WTC11 (cell line): ENCODE measurements around the gene CALN1. TPM values are rescaled to one million over a fixed set of nuclear protein-coding genes. Genes with fewer than 3 reads are reported as not detected.

Experiments used
- ATAC-seq: fragments of 200-7000 bp; cut with Tn5 transposase; 2 replicates; pipeline ENCODE4 v1.10.0; 2021; ENCODE audit warnings: mild to moderate bottlenecking, moderate library complexity
- CTCF ChIA-PET: fragments of 300-600 bp; sonication (Branson Sonifier 250); formaldehyde crosslinking; loops from one replicate; lab custom pipeline; 2021; ENCODE audit warnings: antibody characterized with exemption; lab: Charles Lee
- POLR2A ChIA-PET: fragments of 350-600 bp; sonication (Branson Sonifier 250); formaldehyde crosslinking; loops from one replicate; lab custom pipeline; 2021; ENCODE audit warnings: antibody characterized with exemption; lab: Charles Lee
- DNase-seq: peaks from one replicate; pipeline ENCODE4 v3.0.0; 2021; ENCODE audit warnings: low spot score
- H3K27ac Mint-ChIP-seq: 2 replicates; pipeline ENCODE4 v1.8.0; 2021; ENCODE audit warnings: mixed read lengths
- H3K27me3 Mint-ChIP-seq: 2 replicates; pipeline ENCODE4 v1.8.0; 2021; ENCODE audit warnings: low read depth, mild to moderate bottlenecking, moderate library complexity, mixed read lengths
- H3K36me3 Mint-ChIP-seq: 2 replicates; pipeline ENCODE4 v1.8.0; 2021; ENCODE audit warnings: mixed read lengths
- H3K4me1 Mint-ChIP-seq: 2 replicates; pipeline ENCODE4 v1.8.0; 2022; ENCODE audit warnings: mixed read lengths
- H3K4me3 Mint-ChIP-seq: 2 replicates; pipeline ENCODE4 v1.8.0; 2021; ENCODE audit warnings: mild to moderate bottlenecking, moderate library complexity, mixed read lengths
- H3K9me3 Mint-ChIP-seq: 2 replicates; pipeline ENCODE4 v1.8.0; 2021; ENCODE audit warnings: mixed read lengths
- ATF3 ChIP-seq: sonication (generic); formaldehyde crosslinking; conservative IDR thresholded peaks from 2 replicates; pipeline ENCODE4 v1.8.1; 2022; ENCODE audit warnings: mild to moderate bottlenecking, missing genetic modification reagents
- CREB1 ChIP-seq: sonication (generic); formaldehyde crosslinking; IDR thresholded peaks from 2 replicates; pipeline ENCODE4 v1.8.0; 2023; ENCODE audit warnings: mild to moderate bottlenecking, missing genetic modification reagents
- EMX1 ChIP-seq: fragments of 250-450 bp; sonication (Bioruptor Pico); IDR thresholded peaks from 2 replicates; pipeline ENCODE4 v1.8.0; 2021; ENCODE audit warnings: mild to moderate bottlenecking
- FOXP4 ChIP-seq: sonication (generic); formaldehyde crosslinking; IDR thresholded peaks from 2 replicates; pipeline ENCODE4 v1.8.0; 2022; ENCODE audit warnings: mild to moderate bottlenecking, missing genetic modification reagents
- HMGA2 ChIP-seq: fragments of 250-450 bp; sonication (Bioruptor Pico); IDR thresholded peaks from 2 replicates; pipeline ENCODE4 v1.4.0; 2021; ENCODE audit warnings: mild to moderate bottlenecking, moderate library complexity
- IRF1 ChIP-seq: sonication (generic); formaldehyde crosslinking; IDR thresholded peaks from 2 replicates; pipeline ENCODE4 v1.8.0; 2023; ENCODE audit warnings: missing genetic modification reagents
- NR1H2 ChIP-seq: sonication (generic); formaldehyde crosslinking; IDR thresholded peaks from 2 replicates; pipeline ENCODE4 v1.9.0; 2021; ENCODE audit warnings: mild to moderate bottlenecking, moderate library complexity, missing genetic modification reagents
- NR2C2 ChIP-seq: sonication (generic); formaldehyde crosslinking; IDR thresholded peaks from 2 replicates; pipeline ENCODE4 v1.8.0; 2022; ENCODE audit warnings: mild to moderate bottlenecking, missing genetic modification reagents
- PRDM15 ChIP-seq: sonication (generic); formaldehyde crosslinking; IDR thresholded peaks from 2 replicates; pipeline ENCODE4 v1.8.0; 2022; ENCODE audit warnings: missing genetic modification reagents
- TEAD4 ChIP-seq: sonication (generic); formaldehyde crosslinking; IDR thresholded peaks from 2 replicates; pipeline ENCODE4 v1.8.0; 2022; ENCODE audit warnings: mild to moderate bottlenecking, missing genetic modification reagents
- ZBTB21 ChIP-seq: sonication (generic); formaldehyde crosslinking; IDR thresholded peaks from 2 replicates; pipeline ENCODE4 v1.8.1; 2023; ENCODE audit warnings: mild to moderate bottlenecking, missing genetic modification reagents, borderline replicate concordance
- ZNF232 ChIP-seq: sonication (generic); formaldehyde crosslinking; IDR thresholded peaks from 2 replicates; pipeline ENCODE4 v1.8.0; 2022; ENCODE audit warnings: mild to moderate bottlenecking, missing genetic modification reagents
- ZNF423 ChIP-seq: fragments of 250-450 bp; sonication (Bioruptor Pico); IDR thresholded peaks from 2 replicates; pipeline ENCODE4 v2.1.2; 2022; ENCODE audit warnings: mild to moderate bottlenecking, moderate library complexity
- total RNA-seq: library from RNA; stranded (reverse); gene quantifications from 3 replicates; pipeline ENCODE4 v1.2.3, GENCODE V29; 2021
- TF ChIP-seq, protein P1 (sequence below): sonication (generic); formaldehyde crosslinking; IDR thresholded peaks from 2 replicates; pipeline ENCODE4 v1.8.1; 2022; ENCODE audit warnings: missing genetic modification reagents, borderline replicate concordance
- TF ChIP-seq, protein P2 (sequence below): fragments of 250-450 bp; sonication (Bioruptor Pico); IDR thresholded peaks from 2 replicates; pipeline ENCODE4 v1.8.0; 2021; ENCODE audit warnings: mild to moderate bottlenecking
- TF ChIP-seq, protein P3 (sequence below): fragments of 250-450 bp; sonication (Bioruptor Pico); IDR thresholded peaks from 2 replicates; pipeline ENCODE4 v2.1.2; 2022; ENCODE audit warnings: mild to moderate bottlenecking, moderate library complexity
- TF ChIP-seq, protein P4 (sequence below): sonication (generic); formaldehyde crosslinking; IDR thresholded peaks from 2 replicates; pipeline ENCODE4 v1.8.0; 2023; ENCODE audit warnings: missing genetic modification reagents, mild to moderate bottlenecking, borderline replicate concordance

The CALN1 gene
- total RNA-seq, 1 experiment from 2014 or later, result 10.5 TPM

GRCh38 chr7:71846160-71846559 lies 566.0 kb downstream of the CALN1 start (continued):
- TF ChIP-seq, protein P1, sequence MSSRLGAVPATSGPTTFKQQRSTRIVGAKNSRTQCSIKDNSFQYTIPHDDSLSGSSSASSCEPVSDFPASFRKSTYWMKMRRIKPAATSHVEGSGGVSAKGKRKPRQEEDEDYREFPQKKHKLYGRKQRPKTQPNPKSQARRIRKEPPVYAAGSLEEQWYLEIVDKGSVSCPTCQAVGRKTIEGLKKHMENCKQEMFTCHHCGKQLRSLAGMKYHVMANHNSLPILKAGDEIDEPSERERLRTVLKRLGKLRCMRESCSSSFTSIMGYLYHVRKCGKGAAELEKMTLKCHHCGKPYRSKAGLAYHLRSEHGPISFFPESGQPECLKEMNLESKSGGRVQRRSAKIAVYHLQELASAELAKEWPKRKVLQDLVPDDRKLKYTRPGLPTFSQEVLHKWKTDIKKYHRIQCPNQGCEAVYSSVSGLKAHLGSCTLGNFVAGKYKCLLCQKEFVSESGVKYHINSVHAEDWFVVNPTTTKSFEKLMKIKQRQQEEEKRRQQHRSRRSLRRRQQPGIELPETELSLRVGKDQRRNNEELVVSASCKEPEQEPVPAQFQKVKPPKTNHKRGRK (CRISPR knock-in tag), result no peak
- TF ChIP-seq FOXP4 (no peak), NR2C2 (CRISPR knock-in tag) (no peak), EMX1 (no peak), ZNF423 (CRISPR knock-in tag) (no peak), NR1H2 (CRISPR knock-in tag) (no peak), PRDM15 (no peak), CREB1 (CRISPR knock-in tag) (no peak), IRF1 (CRISPR knock-in tag) (no peak), ZBTB21 (CRISPR knock-in tag) (no peak)

- ChIA-PET CTCF (interaction anchor here (1.3 to 3.2 kb wide), 2 partner anchors 8 to 91 kb away, joined by 3 to 19 read pairs; no protein-coding TSS in a partner anchor), POLR2A (no interaction called here)
- DNase-seq, result no peak
- ATAC-seq, result peak; percentile 39; the same call in 1 of the 2 replicates
- no peak overlapping the region for H3K4me3 Mint-ChIP-seq
- peaks cover 9% of the 10 kb centered on the region for H3K4me1 Mint-ChIP-seq
- no peaks in the 10 kb centered on the region for H3K27me3 Mint-ChIP-seq
- no peak overlapping the region for H3K27ac Mint-ChIP-seq
- H3K36me3 Mint-ChIP-seq, result no peaks in the 10 kb centered on the region
- H3K9me3 Mint-ChIP-seq, result peaks cover 11% of the 10 kb centered on the region
- TF ChIP-seq, protein P2, sequence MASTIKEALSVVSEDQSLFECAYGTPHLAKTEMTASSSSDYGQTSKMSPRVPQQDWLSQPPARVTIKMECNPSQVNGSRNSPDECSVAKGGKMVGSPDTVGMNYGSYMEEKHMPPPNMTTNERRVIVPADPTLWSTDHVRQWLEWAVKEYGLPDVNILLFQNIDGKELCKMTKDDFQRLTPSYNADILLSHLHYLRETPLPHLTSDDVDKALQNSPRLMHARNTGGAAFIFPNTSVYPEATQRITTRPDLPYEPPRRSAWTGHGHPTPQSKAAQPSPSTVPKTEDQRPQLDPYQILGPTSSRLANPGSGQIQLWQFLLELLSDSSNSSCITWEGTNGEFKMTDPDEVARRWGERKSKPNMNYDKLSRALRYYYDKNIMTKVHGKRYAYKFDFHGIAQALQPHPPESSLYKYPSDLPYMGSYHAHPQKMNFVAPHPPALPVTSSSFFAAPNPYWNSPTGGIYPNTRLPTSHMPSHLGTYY (CRISPR knock-in tag), result no peak
- TF ChIP-seq ATF3 (CRISPR knock-in tag), result no peak
- TF ChIP-seq TEAD4, result no peak
- TF ChIP-seq ZNF232 (CRISPR knock-in tag), result no peak
- TF ChIP-seq NR2C2 (CRISPR knock-in tag), result no peak
- TF ChIP-seq, protein P1 (CRISPR knock-in tag), result no peak
- TF ChIP-seq, protein P3, sequence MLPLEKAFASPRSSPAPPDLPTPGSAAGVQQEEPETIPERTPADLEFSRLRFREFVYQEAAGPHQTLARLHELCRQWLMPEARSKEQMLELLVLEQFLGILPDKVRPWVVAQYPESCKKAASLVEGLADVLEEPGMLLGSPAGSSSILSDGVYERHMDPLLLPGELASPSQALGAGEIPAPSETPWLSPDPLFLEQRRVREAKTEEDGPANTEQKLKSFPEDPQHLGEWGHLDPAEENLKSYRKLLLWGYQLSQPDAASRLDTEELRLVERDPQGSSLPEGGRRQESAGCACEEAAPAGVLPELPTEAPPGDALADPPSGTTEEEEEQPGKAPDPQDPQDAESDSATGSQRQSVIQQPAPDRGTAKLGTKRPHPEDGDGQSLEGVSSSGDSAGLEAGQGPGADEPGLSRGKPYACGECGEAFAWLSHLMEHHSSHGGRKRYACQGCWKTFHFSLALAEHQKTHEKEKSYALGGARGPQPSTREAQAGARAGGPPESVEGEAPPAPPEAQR (CRISPR knock-in tag), result no peak
- TF ChIP-seq, protein P4, sequence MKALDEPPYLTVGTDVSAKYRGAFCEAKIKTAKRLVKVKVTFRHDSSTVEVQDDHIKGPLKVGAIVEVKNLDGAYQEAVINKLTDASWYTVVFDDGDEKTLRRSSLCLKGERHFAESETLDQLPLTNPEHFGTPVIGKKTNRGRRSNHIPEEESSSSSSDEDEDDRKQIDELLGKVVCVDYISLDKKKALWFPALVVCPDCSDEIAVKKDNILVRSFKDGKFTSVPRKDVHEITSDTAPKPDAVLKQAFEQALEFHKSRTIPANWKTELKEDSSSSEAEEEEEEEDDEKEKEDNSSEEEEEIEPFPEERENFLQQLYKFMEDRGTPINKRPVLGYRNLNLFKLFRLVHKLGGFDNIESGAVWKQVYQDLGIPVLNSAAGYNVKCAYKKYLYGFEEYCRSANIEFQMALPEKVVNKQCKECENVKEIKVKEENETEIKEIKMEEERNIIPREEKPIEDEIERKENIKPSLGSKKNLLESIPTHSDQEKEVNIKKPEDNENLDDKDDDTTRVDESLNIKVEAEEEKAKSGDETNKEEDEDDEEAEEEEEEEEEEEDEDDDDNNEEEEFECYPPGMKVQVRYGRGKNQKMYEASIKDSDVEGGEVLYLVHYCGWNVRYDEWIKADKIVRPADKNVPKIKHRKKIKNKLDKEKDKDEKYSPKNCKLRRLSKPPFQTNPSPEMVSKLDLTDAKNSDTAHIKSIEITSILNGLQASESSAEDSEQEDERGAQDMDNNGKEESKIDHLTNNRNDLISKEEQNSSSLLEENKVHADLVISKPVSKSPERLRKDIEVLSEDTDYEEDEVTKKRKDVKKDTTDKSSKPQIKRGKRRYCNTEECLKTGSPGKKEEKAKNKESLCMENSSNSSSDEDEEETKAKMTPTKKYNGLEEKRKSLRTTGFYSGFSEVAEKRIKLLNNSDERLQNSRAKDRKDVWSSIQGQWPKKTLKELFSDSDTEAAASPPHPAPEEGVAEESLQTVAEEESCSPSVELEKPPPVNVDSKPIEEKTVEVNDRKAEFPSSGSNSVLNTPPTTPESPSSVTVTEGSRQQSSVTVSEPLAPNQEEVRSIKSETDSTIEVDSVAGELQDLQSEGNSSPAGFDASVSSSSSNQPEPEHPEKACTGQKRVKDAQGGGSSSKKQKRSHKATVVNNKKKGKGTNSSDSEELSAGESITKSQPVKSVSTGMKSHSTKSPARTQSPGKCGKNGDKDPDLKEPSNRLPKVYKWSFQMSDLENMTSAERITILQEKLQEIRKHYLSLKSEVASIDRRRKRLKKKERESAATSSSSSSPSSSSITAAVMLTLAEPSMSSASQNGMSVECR (CRISPR knock-in tag), result no peak
- no peak for TF ChIP-seq HMGA2 (CRISPR knock-in tag)
Observed at GRCh38 chr7:71843676-71844075, 568.5 kb downstream of the CALN1 start.
